Activated CD8-positive, alpha-beta T cell treated with anti-CD3 and anti-CD28 coated beads for 36 hours (primary cell): ENCODE results near the gene PDZRN4. TPM values are rescaled to one million over a fixed set of nuclear protein-coding genes. Genes with fewer than 3 reads are reported as not detected.

Experiments used
- ATAC-seq: fragments of 200-7000 bp; cut with Tn5 transposase; one replicate; pipeline ENCODE4 v1.10.0; 2021; ENCODE audit warnings: mild to moderate bottlenecking, moderate library complexity
- CTCF ChIA-PET: fragments of 350-600 bp; sonication (Branson Sonifier 250); formaldehyde crosslinking; loops from one replicate; lab custom pipeline; 2021; ENCODE audit warnings: antibody characterized with exemption; lab: Charles Lee
- POLR2A ChIA-PET: fragments of 350-600 bp; sonication (Branson Sonifier 250); formaldehyde crosslinking; loops from one replicate; lab custom pipeline; 2021; ENCODE audit warnings: antibody characterized with exemption; lab: Charles Lee
- DNase-seq: peaks from one replicate; pipeline ENCODE4 v3.0.0-alpha.2; 2020
- H3K27ac Mint-ChIP-seq: one replicate; pipeline ENCODE4 v1.8.0; 2021; ENCODE audit warnings: mild to moderate bottlenecking, mixed read lengths
- H3K27me3 Mint-ChIP-seq: one replicate; pipeline ENCODE4 v1.8.0; 2021; ENCODE audit warnings: mixed read lengths
- H3K36me3 Mint-ChIP-seq: one replicate; pipeline ENCODE4 v1.8.0; 2021; ENCODE audit warnings: low read depth, mixed read lengths
- H3K4me1 Mint-ChIP-seq: one replicate; pipeline ENCODE4 v1.8.0; 2021; ENCODE audit warnings: low read depth, mixed read lengths
- H3K4me3 Mint-ChIP-seq: one replicate; pipeline ENCODE4 v1.8.0; 2021; ENCODE audit warnings: mild to moderate bottlenecking, moderate library complexity, mixed read lengths
- H3K9me3 Mint-ChIP-seq: one replicate; pipeline ENCODE4 v1.8.0; 2021; ENCODE audit warnings: mixed read lengths
- intact Hi-C: fragments of 100-400 bp; cut with micrococcal nuclease; formaldehyde crosslinking; loops from one replicate; pipeline ENCODE4 v1.10.0; 2022
- total RNA-seq, 2 experiments: library from RNA; stranded (reverse); gene quantifications; one replicate each; pipeline ENCODE4 v1.2.3, GENCODE V29; 2021
- TF ChIP-seq, protein P1 (sequence below): fragments of 200-600 bp; IDR thresholded peaks from one replicate; pipeline ENCODE4 v1.8.0; 2022; ENCODE audit warnings: antibody characterized with exemption, mild to moderate bottlenecking

PDZRN4 gene
- total RNA-seq, 2 experiments from 2014 or later: not detected

DNA sequence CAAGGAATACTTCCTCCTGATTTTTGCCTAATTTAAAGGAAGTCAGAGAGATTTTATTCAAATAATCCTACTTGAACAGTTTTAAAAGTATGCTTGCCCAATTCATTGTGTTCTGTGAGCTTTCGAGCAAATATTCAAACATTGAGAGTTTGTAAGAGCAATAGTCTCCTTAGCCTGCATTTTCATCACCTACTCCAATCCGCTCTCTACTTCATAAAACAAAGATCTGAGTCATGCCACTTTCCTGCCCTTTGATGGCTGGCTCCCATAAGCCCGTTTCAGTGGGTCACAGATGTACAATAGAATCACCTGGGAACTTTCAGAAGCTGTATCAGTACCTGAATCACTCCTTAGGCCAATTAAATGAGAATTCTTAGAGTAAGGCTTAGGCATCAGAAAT, 319.2 kb downstream of the PDZRN4 start:
- TF ChIP-seq, protein P1, sequence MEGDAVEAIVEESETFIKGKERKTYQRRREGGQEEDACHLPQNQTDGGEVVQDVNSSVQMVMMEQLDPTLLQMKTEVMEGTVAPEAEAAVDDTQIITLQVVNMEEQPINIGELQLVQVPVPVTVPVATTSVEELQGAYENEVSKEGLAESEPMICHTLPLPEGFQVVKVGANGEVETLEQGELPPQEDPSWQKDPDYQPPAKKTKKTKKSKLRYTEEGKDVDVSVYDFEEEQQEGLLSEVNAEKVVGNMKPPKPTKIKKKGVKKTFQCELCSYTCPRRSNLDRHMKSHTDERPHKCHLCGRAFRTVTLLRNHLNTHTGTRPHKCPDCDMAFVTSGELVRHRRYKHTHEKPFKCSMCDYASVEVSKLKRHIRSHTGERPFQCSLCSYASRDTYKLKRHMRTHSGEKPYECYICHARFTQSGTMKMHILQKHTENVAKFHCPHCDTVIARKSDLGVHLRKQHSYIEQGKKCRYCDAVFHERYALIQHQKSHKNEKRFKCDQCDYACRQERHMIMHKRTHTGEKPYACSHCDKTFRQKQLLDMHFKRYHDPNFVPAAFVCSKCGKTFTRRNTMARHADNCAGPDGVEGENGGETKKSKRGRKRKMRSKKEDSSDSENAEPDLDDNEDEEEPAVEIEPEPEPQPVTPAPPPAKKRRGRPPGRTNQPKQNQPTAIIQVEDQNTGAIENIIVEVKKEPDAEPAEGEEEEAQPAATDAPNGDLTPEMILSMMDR: no peak
- POLR2A ChIA-PET: no interaction called here
- DNase-seq (no peak), ATAC-seq (no peak)
- Mint-ChIP-seq H3K4me1 (no peaks in the 10 kb centered on the region), H3K9me3 (no peaks in the 10 kb centered on the region), H3K27ac (no peak overlapping the region), H3K36me3 (no peaks in the 10 kb centered on the region), H3K27me3 (peaks cover 1% of the 10 kb centered on the region), H3K4me3 (no peak overlapping the region)
- CTCF ChIA-PET: no interaction called here
- intact Hi-C loops: no loop called here

DNA sequence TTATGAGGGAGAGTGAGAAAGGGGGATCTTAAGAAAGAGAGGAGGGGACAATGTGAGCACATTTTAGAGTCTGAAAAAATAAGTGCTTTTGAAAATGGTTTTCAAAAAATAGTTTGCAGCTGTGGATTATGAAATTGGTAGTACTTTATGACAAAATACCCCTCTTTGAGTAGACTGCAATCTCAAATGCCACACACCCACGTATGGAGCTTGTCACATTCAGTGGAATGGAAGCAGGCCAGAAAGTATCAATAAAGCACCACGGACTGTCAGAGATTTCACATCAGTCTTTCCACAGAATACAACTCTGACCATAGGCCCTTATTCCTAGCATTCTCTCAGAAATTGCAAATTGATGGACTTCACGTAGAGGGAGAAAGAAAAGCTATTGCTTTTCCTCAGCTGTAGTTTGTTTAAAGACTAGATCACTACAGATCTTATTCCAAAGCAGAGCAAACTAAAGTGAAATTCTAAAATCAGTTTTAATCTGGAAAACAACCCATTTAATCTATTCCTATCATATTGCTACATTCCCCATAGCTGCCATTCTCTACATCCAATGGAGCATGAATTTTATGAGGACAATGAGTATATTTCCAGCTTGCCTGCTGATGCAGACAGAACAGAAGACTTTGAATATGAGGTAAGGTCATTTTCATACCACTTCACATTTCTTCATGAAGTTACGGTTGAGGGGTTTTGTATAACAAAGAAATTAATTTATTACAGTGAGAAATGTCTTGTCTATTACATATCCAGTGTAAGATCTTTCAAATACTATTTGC, 321.3 kb downstream of the PDZRN4 start:
- TF ChIP-seq, protein P1: no peak
- H3K27ac Mint-ChIP-seq: no peak overlapping the region
- CTCF ChIA-PET: no interaction called here
- intact Hi-C loops: no loop called here
- H3K27me3 Mint-ChIP-seq: peaks cover 4% of the 10 kb centered on the region
- H3K36me3 Mint-ChIP-seq: no peaks in the 10 kb centered on the region
- H3K4me3 Mint-ChIP-seq: no peak overlapping the region
- no peak for ATAC-seq
- H3K4me1 Mint-ChIP-seq: no peaks in the 10 kb centered on the region
- no peak for DNase-seq
- no peaks in the 10 kb centered on the region for H3K9me3 Mint-ChIP-seq
- POLR2A ChIA-PET: no interaction called here

DNA sequence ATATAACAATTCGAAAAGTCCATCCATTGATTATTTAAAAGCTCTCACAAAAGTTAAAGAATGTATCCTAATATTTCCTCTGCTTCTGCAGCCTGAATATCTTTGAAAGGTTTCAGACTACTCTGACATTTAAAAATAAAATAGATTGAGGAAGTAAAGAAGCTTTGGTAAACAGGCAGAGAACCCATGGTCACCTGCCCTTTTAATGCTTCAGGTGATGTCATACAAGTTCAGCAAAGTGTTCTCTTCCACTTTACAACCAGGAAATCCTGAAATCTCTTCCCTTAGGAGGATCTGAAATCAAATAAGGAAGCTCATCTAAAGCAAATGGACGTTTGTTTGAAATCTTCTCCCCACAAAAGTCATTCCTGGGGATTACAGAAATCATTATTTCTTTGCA, 322.4 kb downstream of the PDZRN4 start:
- no peak for ATAC-seq
- TF ChIP-seq, protein P1: no peak
- H3K36me3 Mint-ChIP-seq: no peaks in the 10 kb centered on the region
- intact Hi-C loops: no loop called here
- H3K27me3 Mint-ChIP-seq: peaks cover 4% of the 10 kb centered on the region
- H3K4me3 Mint-ChIP-seq: no peak overlapping the region
- no peak for DNase-seq
- ChIA-PET POLR2A (no interaction called here), CTCF (interaction anchor here (0.7 kb wide), 1 partner anchor 13 kb away, joined by 3 read pairs; no protein-coding TSS in a partner anchor)
- no peak overlapping the region for H3K27ac Mint-ChIP-seq
- H3K9me3 Mint-ChIP-seq: no peaks in the 10 kb centered on the region
- no peaks in the 10 kb centered on the region for H3K4me1 Mint-ChIP-seq

DNA sequence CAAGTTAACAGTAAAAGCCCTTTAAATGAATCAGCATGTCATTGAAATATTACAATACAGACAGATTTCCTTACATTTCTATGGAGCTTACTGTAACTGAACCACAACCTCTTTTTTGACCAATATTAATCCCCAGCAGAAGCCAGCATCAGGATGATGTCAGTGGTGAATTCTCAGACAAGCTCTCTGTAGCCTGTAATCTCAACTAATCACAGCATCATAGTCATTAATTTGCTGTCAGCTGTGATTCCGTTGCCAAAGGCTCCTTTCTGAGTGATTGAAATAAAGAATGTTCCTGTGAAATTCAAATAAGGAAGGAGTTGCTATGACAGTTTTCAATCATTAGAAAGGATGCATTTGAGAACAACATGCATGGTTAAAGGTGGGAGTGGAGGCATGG, 323.1 kb downstream of the PDZRN4 start:
- ATAC-seq (no peak), DNase-seq (no peak)
- H3K4me1 Mint-ChIP-seq: no peaks in the 10 kb centered on the region
- H3K4me3 Mint-ChIP-seq: no peak overlapping the region
- ChIA-PET CTCF (interaction anchor here (0.7 kb wide), 1 partner anchor 14 kb away, joined by 3 read pairs; no protein-coding TSS in a partner anchor), POLR2A (no interaction called here)
- intact Hi-C loops: no loop called here
- H3K36me3 Mint-ChIP-seq: no peaks in the 10 kb centered on the region
- H3K27me3 Mint-ChIP-seq: peaks cover 4% of the 10 kb centered on the region
- TF ChIP-seq, protein P1: no peak
- no peaks in the 10 kb centered on the region for H3K9me3 Mint-ChIP-seq
- H3K27ac Mint-ChIP-seq: no peak overlapping the region

DNA sequence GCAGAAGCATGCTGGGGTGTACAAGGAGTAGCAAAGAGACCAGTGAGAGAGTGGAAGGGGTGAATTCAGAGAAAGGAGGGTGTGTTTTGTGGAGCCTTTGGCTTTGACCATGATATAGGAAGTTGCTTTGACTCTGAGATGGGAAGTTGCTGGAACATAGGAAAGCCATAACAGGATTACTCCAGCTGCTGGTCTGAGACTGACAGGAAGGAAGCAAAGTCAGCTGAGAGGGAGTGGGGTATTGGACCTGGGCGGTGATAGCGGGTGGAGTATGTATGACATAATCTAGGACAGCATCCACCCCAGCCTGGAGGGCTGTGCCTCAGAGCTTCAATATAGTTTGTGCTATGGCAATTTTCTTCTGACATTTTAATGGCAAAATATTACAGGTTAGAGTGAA, 324.4 kb downstream of the PDZRN4 start:
- Mint-ChIP-seq H3K4me1 (no peaks in the 10 kb centered on the region), H3K4me3 (no peak overlapping the region), H3K27me3 (peaks cover 4% of the 10 kb centered on the region)

More for the DNA sequence above, 324.4 kb downstream of the PDZRN4 start:
- DNase-seq (no peak), ATAC-seq (no peak)
- POLR2A ChIA-PET: no interaction called here
- no peaks in the 10 kb centered on the region for H3K36me3 Mint-ChIP-seq
- intact Hi-C loops: no loop called here
- H3K27ac Mint-ChIP-seq: no peak overlapping the region
- H3K9me3 Mint-ChIP-seq: no peaks in the 10 kb centered on the region
- TF ChIP-seq, protein P1: no peak
- CTCF ChIA-PET: no interaction called here
